ENCODE results near the gene TRAPPC8.
"Not testable (repeated sequence)": the region's sequence is repeated elsewhere in the genome, so short reads cannot be mapped to it uniquely, and the experiment has no call there.

Gene TRAPPC8

GRCh38 chr18:31942291-31942998, 483 bp downstream of the TRAPPC8 start:
- no peak for DNase-seq (ENCODE audit: low read depth)

- DNase-seq (ENCODE audit: low read depth) = no peak
Observed at GRCh38 chr18:31941010-31941809, 1.7 kb downstream of the TRAPPC8 start.

GRCh38 chr18:31934773-31935172, 8.2 kb downstream of the TRAPPC8 start:
- not testable (repeated sequence) for DNase-seq (ENCODE audit: low read depth)

GRCh38 chr18:31931886-31932240, 11.1 kb downstream of the TRAPPC8 start:
- DNase-seq (ENCODE audit: low read depth) = no peak

- no peak for DNase-seq (ENCODE audit: low read depth)
Observed at GRCh38 chr18:31931163-31931885, 11.6 kb downstream of the TRAPPC8 start.

- DNase-seq (ENCODE audit: low read depth) = no peak
Observed at GRCh38 chr18:31929273-31929672, 13.7 kb downstream of the TRAPPC8 start.

- DNase-seq (ENCODE audit: low read depth) = not testable (repeated sequence)
Observed at GRCh38 chr18:31926988-31927387, 15.9 kb downstream of the TRAPPC8 start.

- no peak for DNase-seq (ENCODE audit: low read depth)
Observed at GRCh38 chr18:31920277-31920676, 22.7 kb downstream of the TRAPPC8 start.

- DNase-seq (ENCODE audit: low read depth) = not testable (repeated sequence)
Observed at GRCh38 chr18:31919366-31919765, 23.6 kb downstream of the TRAPPC8 start.

- no peak for DNase-seq (ENCODE audit: low read depth)
Observed at GRCh38 chr18:31918733-31919132, 24.2 kb downstream of the TRAPPC8 start.

GRCh38 chr18:31901063-31901462, 41.9 kb downstream of the TRAPPC8 start:
- no peak for DNase-seq (ENCODE audit: low read depth)

GRCh38 chr18:31899771-31900170, 43.2 kb downstream of the TRAPPC8 start:
- DNase-seq (ENCODE audit: low read depth) = not testable (repeated sequence)

GRCh38 chr18:31892936-31893335, 50.0 kb downstream of the TRAPPC8 start:
- DNase-seq (ENCODE audit: low read depth) = no peak

GRCh38 chr18:31891566-31891965, 51.4 kb downstream of the TRAPPC8 start:
- DNase-seq (ENCODE audit: low read depth) = no peak

GRCh38 chr18:31884020-31884419, 58.9 kb downstream of the TRAPPC8 start:
- no peak for DNase-seq (ENCODE audit: low read depth)

- DNase-seq (ENCODE audit: low read depth) = no peak
Observed at GRCh38 chr18:31880186-31880898, 62.6 kb downstream of the TRAPPC8 start.

- no peak for DNase-seq (ENCODE audit: low read depth)
Observed at GRCh38 chr18:31878358-31878757, 64.6 kb downstream of the TRAPPC8 start.

GRCh38 chr18:31877900-31878299, 65.0 kb downstream of the TRAPPC8 start:
- DNase-seq (ENCODE audit: low read depth) = no peak

GRCh38 chr18:31876707-31877106, 66.2 kb downstream of the TRAPPC8 start:
- no peak for DNase-seq (ENCODE audit: low read depth)

GRCh38 chr18:31875301-31875700, 67.6 kb downstream of the TRAPPC8 start:
- DNase-seq (ENCODE audit: low read depth) = no peak

GRCh38 chr18:31863103-31863502, 79.8 kb downstream of the TRAPPC8 start:
- no peak for DNase-seq (ENCODE audit: low read depth)

- DNase-seq (ENCODE audit: low read depth) = no peak
Observed at GRCh38 chr18:31860488-31860887, 82.4 kb downstream of the TRAPPC8 start.
